Bronchial epithelial cell (primary cell): ENCODE results near the gene UBE2I. TPM values are rescaled to one million over a fixed set of nuclear protein-coding genes. Genes with fewer than 3 reads are reported as not detected.
"Not testable (repeated sequence)": the region's sequence is repeated elsewhere in the genome, so short reads cannot be mapped to it uniquely, and the experiment has no call there.

Source experiments
- DNase-seq: peaks from one replicate; pipeline ENCODE4 v3.0.0-alpha.2; 2010; ENCODE audit warnings: low read depth
- FAIRE-seq: peaks from 2 replicates; lab custom pipeline; 2011; peaks lifted over from hg19 to GRCh38; lab: Jason Lieb, UNC
- H3K27me3 ChIP-seq: 2 replicates; pipeline ENCODE4 v1.5.1; 2011; ENCODE audit warnings: low read length; ENCODE audit not compliant: control insufficient read depth, insufficient read depth
- H3K36me3 ChIP-seq: 2 replicates; pipeline ENCODE4 v1.5.1; 2011; ENCODE audit warnings: low read length; ENCODE audit not compliant: control insufficient read depth, insufficient read depth
- H3K4me3 ChIP-seq: 2 replicates; pipeline ENCODE4 v1.5.1; 2011; ENCODE audit warnings: mild to moderate bottlenecking, low read depth, low read length, control low read depth
- CTCF ChIP-seq: IDR thresholded peaks from 2 replicates; pipeline ENCODE4 v1.5.1; 2011; ENCODE audit warnings: mild to moderate bottlenecking, moderate library complexity, low read length, control low read depth, inconsistent platforms; ENCODE audit not compliant: insufficient read depth, severe bottlenecking
- total RNA-seq: library from RNA; depleted of rRNA; stranded (reverse); fragments of >200 nt; gene quantifications from 2 replicates; pipeline ENCODE4 v1.2.1, GENCODE V29; 2014

UBE2I gene
- total RNA-seq, 1 donor from 2014 or later: 49.8 TPM

GRCh38 chr16:1289477-1289866, 20.0 kb upstream of the UBE2I start:
- Histone ChIP-seq H3K4me3 (no peak overlapping the region), H3K36me3 (no peaks in the 10 kb centered on the region), H3K27me3 (peaks cover 15% of the 10 kb centered on the region)
- DNase-seq (no peak), FAIRE-seq (no peak)
- no peak for TF ChIP-seq CTCF

- TF ChIP-seq CTCF: no peak
- no peaks in the 10 kb centered on the region for H3K36me3 ChIP-seq
- H3K27me3 ChIP-seq: peaks cover 15% of the 10 kb centered on the region
- no peak overlapping the region for H3K4me3 ChIP-seq
- FAIRE-seq: no peak
- DNase-seq: no peak
Measured at GRCh38 chr16:1290063-1290501, 19.4 kb upstream of the UBE2I start.

- no peak for FAIRE-seq
Measured at GRCh38 chr16:1290860-1291575, 18.4 kb upstream of the UBE2I start.

GRCh38 chr16:1291576-1291974, 17.9 kb upstream of the UBE2I start:
- peaks cover 15% of the 10 kb centered on the region for H3K27me3 ChIP-seq
- no peak for TF ChIP-seq CTCF
- H3K36me3 ChIP-seq: no peaks in the 10 kb centered on the region
- DNase-seq: no peak
- H3K4me3 ChIP-seq: no peak overlapping the region
- no peak for FAIRE-seq

More at GRCh38 chr16:1290860-1291575, 18.4 kb upstream of the UBE2I start:
- H3K27me3 ChIP-seq: peaks cover 15% of the 10 kb centered on the region
- no peaks in the 10 kb centered on the region for H3K36me3 ChIP-seq
- no peak for DNase-seq
- no peak for TF ChIP-seq CTCF
- no peak overlapping the region for H3K4me3 ChIP-seq

- DNase-seq, H3K4me3 ChIP-seq, H3K36me3 ChIP-seq, FAIRE-seq: not testable (repeated sequence)
- H3K27me3 ChIP-seq: peaks cover 15% of the 10 kb centered on the region
Measured at GRCh38 chr16:1292208-1292607, 17.2 kb upstream of the UBE2I start.

- not testable (repeated sequence) for H3K4me3 ChIP-seq, FAIRE-seq, H3K36me3 ChIP-seq, DNase-seq
- H3K27me3 ChIP-seq: peaks cover 15% of the 10 kb centered on the region
Measured at GRCh38 chr16:1292808-1293207, 16.6 kb upstream of the UBE2I start.
